ENCODE data around the gene KLHL29. TPM values are rescaled to one million over a fixed set of nuclear protein-coding genes. Genes with fewer than 3 reads are reported as not detected.

KLHL29 gene
- total and polyA plus RNA-seq, 2 of the 13 experiments (the other 11 are each of a cell fraction or from before 2014, with no cell fraction given): 0.01 TPM; not detected in 1

DNA sequence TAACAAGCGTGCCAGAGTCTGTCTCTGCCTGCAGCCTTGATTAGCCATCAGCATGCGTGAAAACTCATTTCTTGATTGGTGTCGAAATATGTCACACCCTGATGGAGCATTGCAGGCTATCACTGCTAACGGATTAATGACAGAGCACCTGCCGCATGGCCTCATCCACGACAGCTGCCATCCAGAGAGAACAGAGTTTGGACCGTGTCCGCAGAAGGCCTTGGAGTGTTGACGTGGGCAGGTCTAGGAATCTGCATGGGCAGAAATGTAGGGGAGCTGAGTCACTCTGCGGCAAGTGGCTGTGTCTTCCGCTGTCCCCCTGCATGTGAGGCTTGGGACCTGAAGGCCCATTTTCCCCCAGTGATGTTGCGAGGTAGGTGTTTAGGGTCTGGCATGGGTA is 43.0 kb downstream of the KLHL29 start (continued):
- TF ChIP-seq, protein P1, sequence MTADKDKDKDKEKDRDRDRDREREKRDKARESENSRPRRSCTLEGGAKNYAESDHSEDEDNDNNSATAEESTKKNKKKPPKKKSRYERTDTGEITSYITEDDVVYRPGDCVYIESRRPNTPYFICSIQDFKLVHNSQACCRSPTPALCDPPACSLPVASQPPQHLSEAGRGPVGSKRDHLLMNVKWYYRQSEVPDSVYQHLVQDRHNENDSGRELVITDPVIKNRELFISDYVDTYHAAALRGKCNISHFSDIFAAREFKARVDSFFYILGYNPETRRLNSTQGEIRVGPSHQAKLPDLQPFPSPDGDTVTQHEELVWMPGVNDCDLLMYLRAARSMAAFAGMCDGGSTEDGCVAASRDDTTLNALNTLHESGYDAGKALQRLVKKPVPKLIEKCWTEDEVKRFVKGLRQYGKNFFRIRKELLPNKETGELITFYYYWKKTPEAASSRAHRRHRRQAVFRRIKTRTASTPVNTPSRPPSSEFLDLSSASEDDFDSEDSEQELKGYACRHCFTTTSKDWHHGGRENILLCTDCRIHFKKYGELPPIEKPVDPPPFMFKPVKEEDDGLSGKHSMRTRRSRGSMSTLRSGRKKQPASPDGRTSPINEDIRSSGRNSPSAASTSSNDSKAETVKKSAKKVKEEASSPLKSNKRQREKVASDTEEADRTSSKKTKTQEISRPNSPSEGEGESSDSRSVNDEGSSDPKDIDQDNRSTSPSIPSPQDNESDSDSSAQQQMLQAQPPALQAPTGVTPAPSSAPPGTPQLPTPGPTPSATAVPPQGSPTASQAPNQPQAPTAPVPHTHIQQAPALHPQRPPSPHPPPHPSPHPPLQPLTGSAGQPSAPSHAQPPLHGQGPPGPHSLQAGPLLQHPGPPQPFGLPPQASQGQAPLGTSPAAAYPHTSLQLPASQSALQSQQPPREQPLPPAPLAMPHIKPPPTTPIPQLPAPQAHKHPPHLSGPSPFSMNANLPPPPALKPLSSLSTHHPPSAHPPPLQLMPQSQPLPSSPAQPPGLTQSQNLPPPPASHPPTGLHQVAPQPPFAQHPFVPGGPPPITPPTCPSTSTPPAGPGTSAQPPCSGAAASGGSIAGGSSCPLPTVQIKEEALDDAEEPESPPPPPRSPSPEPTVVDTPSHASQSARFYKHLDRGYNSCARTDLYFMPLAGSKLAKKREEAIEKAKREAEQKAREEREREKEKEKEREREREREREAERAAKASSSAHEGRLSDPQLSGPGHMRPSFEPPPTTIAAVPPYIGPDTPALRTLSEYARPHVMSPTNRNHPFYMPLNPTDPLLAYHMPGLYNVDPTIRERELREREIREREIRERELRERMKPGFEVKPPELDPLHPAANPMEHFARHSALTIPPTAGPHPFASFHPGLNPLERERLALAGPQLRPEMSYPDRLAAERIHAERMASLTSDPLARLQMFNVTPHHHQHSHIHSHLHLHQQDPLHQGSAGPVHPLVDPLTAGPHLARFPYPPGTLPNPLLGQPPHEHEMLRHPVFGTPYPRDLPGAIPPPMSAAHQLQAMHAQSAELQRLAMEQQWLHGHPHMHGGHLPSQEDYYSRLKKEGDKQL (CRISPR knock-in tag; IDR thresholded peaks at IDR 0.05; ENCODE audit: low read depth): no peak
- no peak for TF ChIP-seq SIX4 (CRISPR knock-in tag; IDR thresholded peaks at IDR 0.05)
- TF ChIP-seq, protein P2, sequence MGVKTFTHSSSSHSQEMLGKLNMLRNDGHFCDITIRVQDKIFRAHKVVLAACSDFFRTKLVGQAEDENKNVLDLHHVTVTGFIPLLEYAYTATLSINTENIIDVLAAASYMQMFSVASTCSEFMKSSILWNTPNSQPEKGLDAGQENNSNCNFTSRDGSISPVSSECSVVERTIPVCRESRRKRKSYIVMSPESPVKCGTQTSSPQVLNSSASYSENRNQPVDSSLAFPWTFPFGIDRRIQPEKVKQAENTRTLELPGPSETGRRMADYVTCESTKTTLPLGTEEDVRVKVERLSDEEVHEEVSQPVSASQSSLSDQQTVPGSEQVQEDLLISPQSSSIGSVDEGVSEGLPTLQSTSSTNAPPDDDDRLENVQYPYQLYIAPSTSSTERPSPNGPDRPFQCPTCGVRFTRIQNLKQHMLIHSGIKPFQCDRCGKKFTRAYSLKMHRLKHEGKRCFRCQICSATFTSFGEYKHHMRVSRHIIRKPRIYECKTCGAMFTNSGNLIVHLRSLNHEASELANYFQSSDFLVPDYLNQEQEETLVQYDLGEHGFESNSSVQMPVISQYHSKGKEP (CRISPR knock-in tag; IDR thresholded peaks at IDR 0.05): no peak
- TF ChIP-seq HOXA9 (CRISPR knock-in tag; IDR thresholded peaks at IDR 0.05; ENCODE audit: borderline replicate concordance): no peak
- no peak for TF ChIP-seq MATR3 (CRISPR knock-in tag; IDR thresholded peaks at IDR 0.05)
- TF ChIP-seq CENPX (CRISPR knock-in tag; IDR thresholded peaks at IDR 0.05): no peak
- TF ChIP-seq, protein P3, sequence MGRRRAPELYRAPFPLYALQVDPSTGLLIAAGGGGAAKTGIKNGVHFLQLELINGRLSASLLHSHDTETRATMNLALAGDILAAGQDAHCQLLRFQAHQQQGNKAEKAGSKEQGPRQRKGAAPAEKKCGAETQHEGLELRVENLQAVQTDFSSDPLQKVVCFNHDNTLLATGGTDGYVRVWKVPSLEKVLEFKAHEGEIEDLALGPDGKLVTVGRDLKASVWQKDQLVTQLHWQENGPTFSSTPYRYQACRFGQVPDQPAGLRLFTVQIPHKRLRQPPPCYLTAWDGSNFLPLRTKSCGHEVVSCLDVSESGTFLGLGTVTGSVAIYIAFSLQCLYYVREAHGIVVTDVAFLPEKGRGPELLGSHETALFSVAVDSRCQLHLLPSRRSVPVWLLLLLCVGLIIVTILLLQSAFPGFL (CRISPR knock-in tag; IDR thresholded peaks at IDR 0.05): no peak

Measured in HepG2 (cell line).